T follicular helper cell (primary cell): Measurements from ENCODE around the gene NDUFA12.
"Not testable (repeated sequence)": the region's sequence is repeated elsewhere in the genome, so short reads cannot be mapped to it uniquely, and the experiment has no call there.

Experiments
- DNase-seq: peaks from one replicate; pipeline ENCODE4 v3.0.0-alpha.2; 2020; ENCODE audit warnings: low read depth
- total RNA-seq, 2 experiments: gene quantifications; one replicate each; lab custom pipeline; 2026; lab: John Stamatoyannopoulos, UW

NDUFA12 gene
- 66.2 to 77.4 reads per million in 2 experiments for total RNA-seq

DNA sequence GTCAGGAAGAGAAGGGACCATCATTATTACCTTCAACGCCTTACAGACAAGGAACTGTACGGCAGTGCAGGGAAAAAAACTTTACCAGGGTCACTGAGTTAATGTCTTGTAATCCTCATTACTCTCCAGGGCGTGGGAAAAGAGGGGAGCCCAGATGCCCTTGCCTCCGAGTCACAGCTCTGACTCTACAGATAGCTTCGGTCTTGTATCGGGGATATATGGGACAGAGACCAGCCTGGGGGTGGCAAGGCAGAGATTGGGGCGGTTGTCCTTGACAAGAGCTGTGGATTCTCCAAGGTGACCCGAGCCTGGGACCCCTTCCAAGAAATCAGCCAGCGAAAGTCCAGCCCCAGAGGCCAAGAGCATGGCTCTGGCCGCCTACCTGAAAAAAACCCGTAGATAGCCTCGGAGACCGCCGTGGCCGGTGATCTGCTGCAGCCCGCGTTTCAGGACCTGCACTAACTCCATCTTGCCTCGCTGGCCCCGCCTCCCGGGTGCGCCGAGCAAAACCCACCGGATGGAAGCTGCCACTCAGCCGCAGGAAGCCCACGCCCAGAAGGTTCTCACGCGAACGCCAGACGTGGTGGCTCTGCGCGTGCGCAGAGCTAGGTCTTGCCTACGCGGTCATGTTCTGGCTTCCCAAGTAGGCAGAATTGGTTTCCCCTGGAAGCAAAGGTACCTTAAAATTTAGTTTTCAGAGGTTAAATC lies at the start of gene NDUFA12:
Gene NDUFA12, minus strand, starts transcription at position 485 of the 708 bp plus-strand sequence. Its CDS starts 17 bp downstream, at position 468.
- peak; percentile 90 for DNase-seq

DNA sequence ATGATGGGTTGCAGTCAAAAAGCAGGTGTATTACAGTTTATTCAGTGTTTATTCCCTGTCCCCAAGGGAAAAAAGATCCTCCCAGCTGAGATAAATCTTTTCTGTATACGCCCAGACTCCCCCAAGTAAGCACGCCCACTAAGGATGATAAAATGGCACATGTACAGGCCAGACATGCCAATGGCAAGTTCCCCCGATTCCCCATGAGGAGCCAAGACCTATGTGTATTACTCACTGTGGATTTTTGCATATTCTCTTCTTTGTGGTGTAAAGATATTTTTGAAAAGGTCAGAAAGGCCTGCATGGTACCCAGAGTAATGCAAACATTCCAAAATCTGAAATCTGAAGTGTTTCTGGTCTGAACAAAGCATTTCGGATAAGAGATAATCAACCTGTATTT lies 47.7 kb upstream of the NDUFA12 start:
- DNase-seq: no peak

DNA sequence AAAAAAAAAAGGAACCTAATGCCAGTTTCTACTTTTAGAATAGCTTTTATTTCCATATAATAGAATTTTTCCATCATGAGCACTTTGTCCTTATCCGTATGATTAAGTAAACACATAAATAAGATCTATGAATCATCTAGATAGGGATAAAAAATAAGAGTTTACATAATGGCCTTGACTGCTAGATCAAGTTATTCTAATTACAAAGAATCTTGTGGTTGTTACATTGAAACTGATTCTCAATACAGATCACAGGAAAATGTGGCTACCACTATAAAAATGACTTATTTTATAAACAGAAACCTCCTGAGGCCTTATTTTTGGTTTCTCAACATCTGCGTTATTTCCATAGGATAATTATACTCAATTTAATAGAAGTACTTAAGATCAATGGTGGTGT lies 34.4 kb upstream of the NDUFA12 start:
- DNase-seq: no peak

DNA sequence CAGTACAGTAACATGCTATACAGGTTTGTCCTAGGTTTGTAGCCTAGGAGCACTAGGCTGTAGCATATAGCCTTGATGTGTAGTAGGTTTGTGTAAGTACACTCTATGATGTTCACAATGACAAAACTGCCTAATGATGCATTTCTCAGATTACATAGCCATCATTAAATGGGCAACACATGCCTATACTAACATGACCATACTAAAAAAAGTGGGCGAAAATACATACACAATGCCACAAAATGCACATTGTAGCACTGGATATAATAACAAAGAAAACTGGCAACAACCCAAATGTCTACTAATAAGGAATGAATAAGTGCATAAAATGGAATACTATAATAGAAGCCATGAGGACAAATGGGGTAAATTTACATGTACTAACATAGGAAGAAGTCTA lies 31.3 kb upstream of the NDUFA12 start:
- DNase-seq: no peak

DNA sequence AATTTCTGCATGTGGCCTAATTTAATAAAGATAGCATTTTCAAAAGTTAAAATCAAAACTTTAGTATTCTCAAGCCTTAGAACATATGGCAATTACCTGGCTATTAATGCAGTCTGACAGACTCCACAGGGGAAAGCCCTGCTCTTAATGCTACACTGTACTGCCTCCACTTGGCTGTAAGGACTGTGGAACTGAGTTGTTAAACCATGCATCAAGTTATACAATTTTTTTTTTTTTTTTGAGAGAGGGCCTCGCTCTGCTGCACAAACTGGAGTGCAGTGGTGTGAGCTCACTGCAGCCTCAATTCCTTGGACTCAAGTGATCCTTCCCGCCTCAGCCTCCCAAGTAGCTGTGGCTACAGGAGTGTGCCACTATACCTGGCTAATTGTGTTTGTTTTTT lies 19.0 kb upstream of the NDUFA12 start:
- no peak for DNase-seq

DNA sequence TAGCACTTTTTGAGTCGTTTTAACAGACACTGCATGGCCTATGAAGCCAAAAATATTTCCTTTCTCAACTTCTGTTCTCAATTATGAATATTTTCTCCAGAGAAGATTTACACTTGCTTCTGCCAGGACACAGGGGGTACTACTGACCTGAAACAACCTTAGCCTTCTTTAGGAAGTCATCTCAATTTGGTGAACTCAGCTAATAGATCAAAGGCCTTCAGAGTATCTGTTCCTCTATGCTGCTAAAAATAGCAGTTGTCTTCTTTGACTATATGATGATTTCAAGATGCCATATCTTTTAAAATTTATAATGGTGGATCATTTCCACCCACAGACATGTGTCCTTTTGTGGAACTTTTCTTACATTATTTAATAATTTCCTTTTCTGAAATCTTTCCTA lies 14.0 kb upstream of the NDUFA12 start:
- no peak for DNase-seq

DNA sequence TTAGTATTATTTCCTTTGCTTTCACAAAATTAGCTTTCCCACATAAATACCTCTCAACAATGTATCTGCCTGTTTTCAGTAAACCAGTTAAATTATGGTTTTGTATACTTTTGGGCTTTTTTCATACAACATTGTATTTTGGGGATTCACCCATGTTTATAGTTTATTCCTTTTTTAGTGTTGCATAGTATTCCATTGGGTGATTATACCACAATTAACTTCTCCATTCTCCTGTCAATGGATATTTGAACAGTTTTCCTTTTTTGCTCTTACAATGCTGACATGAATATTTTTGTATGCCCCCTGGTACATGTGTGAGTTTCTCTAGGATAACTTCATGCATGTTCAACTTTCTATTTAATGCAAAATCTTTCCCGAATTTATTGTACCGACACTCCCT lies 12.6 kb upstream of the NDUFA12 start:
- DNase-seq: no peak

DNA sequence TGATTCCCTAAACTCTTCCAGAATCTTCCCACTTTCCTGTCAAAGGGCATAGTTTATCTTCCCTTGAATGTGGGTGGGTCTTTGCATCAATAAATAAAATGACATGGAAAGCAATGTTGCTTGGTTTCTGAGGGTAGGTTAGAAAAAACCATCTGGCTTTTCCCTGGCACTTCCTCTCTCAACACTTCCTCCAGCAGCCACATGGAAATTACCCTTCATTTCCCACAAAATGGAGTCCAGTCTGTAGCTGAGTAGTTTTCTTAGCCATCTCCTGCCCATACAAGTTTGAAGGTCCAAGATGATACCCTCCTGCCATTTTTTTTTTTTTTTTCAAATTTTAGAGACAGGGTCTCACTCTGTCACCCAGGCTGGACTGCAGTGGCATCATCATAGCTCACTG lies 11.1 kb upstream of the NDUFA12 start:
- no peak for DNase-seq

DNA sequence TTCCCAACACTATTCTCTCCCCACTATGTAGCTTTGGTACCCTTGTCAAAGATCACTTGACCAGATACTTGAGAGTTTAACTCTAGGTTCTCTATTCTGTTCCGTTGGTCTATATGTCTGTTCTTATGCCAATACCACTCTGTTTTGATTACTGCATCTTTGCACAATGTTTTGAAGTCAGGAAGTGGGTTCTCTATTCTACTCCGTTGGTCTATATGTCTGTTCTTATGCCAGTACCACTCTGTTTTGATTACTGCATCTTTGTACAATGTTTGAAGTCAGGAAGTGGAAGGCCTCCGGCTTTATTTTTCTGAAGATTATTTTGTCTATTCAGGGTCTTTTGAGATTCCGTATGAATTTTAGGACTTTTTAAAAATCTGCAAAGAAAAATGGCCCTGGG lies 2.7 kb upstream of the NDUFA12 start:
- no peak for DNase-seq

DNA sequence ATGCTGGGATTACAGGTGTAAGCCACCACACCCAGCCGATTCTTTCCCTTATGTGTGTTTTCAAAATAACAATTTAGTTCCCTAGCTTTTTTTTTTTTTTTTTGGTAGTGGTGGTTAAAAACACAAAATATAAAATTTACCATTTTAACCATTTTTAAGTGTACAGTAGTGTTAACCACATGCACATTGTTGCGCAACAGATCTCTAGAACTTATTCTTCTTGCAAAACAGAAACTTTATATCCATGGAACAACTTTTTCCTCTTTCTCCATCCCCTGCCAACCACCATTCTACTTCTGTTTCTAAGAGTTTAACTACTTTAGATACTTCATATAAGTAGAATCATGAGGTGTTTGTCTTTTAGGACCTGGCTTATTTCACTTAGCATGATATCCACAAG lies 1.1 kb upstream of the NDUFA12 start:
- no peak for DNase-seq

DNA sequence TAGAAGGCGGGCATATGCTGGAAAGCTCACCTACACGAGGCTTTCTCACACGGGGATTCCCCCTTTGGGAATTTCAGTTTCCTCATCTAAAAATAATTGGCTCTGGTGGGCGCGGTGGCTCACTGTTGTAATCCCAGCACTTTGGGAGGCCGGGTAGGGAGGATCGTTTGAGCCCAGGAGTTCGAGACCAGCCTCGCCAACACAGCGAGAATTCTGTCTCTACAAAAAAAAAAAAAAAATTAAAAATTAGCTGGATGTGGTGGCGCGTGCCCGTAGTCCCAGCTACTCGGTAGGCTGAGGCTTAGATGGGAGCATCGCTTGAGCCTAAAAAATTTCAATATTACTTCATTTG lies 400 bp upstream of the NDUFA12 start:
- DNase-seq: no peak

DNA sequence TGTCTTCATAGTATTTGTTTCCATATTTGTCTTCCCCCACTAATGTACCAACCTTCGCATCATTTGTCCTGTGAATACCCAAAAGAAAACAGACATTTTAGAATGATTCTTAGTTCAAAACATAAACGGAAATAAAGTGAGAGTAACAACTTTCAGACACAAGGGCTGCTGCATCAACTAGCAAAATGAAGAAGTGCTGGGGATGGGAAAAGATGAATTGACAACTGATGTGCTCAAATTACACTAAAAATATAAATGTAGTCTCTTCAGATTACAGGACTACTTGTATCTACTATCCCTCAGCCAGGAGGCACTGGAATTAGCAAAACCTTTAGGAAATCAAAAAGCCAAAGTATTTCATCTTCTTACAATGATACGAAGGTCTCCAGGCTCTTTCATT lies 743 bp downstream of the NDUFA12 start:
- no peak for DNase-seq

DNA sequence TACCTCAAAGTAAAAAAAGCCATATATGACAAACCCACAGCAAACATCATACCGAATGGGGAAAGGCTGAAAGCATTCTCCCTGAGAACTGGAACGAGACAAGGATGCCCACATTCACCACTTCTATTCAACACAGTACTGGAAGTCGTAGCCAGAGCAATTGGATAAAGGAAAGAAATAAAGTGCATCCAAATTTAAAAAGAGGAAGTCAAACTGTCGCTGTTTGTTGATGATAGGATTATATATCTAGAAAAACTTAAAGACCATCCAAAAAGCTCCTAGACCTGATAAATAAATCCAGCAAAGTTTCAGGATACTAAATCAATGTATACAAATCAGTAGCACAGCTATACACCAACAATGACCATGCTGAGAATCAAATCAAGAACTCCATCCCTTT lies 5.2 kb downstream of the NDUFA12 start:
- DNase-seq: no peak

DNA sequence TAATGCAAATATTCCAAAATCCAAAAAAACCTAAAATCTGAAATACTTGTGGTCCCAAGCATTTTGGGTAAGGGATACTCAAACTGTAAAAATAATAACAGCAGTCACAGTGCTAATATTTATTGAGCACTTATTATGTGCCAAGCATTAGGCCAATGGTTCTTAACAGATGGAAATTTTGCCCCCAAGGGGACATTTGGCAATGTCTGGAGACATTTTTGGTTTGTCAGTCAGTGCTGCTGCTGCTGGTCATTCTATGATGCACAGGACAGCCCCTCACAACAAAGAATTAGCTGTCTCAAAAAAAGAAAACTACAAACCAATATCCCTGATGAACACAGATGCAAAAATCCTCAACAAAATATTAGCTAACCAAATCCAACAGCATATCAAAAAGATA lies 5.8 kb downstream of the NDUFA12 start:
- DNase-seq: no peak

DNA sequence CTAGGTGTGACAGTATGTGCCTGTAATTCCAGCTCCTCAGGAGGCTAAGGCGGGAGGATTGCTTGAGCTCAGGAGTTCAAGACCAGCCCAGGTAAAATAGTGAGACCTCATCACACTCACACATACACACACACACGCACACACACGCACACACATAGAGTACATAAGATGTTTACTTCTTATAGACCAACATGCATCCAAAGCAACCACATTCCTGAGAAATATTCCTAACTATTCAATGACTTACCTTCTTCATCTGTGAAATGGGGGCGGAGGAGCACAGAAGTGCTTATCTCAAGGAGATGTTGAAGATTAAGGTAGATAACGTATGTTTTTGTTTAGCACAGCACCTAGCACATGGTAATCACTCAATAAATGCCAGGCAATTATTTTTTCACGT lies 6.4 kb downstream of the NDUFA12 start:
- DNase-seq: no peak

DNA sequence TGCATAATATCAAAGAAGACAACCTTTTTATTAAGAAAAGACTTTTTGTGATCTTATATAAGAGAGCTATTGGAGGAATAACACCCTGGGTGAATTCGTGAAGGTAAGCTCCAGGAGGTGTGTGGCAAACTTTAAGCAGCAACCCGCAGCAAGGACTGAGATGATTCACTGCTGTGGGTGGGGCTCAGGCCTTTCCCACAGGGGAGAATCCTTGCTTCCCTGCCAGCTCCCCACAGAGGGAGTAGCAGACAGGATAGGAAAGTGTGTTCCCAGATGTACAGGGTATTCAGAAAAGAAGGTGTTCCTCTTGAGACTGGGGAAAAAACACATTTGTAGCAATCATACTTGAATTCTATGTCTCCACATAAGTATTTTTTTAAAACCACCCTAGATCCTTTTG lies 9.2 kb downstream of the NDUFA12 start:
- DNase-seq: no peak

DNA sequence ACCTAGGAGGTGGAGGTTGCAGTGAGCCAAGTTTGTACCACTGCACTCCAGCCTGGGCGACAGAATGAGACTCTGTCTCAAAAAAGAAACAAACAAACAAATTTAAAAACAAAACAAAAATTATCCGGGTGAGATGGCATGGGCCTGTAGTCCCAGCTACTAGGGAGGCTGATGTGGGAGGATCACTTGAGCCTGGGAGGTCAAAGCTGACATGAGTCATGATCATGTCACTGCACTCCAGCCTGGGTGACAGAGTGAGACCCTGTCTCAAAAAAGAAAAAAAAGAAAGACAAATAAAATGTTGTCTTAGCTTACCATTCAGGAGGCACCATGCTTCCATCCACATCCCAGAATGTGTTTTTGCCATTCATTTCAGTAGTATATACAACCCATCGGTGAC lies 9.6 kb downstream of the NDUFA12 start:
- not testable (repeated sequence) for DNase-seq

DNA sequence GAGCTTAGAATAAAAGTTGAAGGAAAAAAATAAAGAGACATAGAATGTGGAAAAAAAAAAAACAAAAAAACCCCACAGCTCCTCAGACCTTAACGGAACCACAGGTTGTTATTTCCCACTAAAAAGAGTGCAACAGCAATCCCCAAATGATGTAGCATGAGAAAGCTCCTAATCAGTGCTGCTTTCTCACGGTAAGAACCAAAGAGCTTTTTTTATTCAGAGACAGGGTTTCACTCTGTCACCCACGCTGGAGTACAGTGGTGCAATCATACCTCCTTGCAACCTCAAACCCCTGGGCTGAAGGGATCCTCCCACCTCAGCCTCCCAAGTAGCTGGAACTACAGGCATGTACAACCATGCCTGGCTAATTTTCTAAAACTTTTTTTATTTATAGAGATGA lies 13.3 kb downstream of the NDUFA12 start:
- DNase-seq: no peak

DNA sequence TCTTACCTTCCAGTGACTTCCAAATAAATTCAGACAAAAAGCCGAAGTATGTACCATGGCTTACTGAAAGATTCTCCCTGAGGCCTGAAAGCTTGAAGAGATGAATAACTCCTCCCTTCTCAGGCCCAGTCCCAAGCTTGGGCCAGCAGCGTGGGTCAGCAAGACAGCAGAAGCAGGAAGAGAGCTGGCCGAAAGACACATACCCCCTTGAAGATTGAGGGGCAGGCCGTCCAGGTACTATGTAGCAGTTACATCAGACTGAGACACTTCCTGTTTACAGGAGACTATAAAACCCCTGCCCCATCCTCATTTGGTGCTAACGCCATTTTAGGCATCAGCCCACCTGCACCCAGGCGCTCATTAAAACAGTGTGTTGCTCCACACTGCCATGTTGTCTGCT lies 15.0 kb downstream of the NDUFA12 start:
- DNase-seq: no peak

DNA sequence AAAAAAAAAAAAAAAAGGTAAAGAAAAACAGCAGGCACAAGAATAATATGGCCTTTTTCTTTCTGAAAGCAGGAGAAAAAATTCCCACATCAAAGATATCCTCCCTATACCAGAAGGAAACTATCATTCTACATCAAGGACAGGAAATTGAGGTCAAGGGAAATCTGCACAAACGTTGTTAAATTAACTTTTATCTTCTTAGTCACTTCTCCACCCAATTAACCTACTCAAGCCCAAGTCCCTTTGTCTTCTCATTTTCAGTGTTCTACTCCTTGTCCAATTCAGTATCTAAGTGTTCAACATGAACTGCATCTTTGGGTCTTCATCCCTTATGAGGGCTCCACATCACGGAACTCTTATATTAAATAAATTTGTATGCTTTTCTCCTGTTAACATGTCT lies 15.7 kb downstream of the NDUFA12 start:
- DNase-seq: no peak

DNA sequence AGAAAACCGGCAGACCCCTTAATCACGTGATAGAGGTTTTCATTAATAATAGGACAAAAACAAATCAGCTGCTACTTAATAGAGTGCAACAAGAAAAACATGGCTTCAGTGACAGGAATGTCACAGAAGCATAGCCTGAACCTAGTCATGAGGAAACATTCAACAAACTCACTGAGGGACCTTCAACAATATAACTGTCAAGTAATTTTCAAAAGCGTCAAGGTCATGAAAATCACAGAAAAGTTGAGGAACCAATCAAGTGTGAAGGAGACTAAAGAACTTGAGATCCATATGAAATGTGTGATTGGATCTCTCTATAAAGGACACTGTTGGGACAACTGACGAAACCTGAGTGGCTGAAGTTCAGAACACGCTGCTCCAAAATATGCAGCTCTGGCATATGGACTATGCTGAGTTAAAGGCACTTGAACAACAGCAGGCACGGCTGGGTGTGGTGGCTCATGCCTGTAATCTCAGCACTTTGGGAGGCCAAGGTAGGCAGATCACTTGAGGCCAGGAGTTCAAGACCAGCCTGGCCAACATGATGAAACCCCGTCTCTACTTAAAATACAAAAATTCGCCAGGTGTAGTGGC lies 16.3 kb downstream of the NDUFA12 start:
- DNase-seq: no peak

DNA sequence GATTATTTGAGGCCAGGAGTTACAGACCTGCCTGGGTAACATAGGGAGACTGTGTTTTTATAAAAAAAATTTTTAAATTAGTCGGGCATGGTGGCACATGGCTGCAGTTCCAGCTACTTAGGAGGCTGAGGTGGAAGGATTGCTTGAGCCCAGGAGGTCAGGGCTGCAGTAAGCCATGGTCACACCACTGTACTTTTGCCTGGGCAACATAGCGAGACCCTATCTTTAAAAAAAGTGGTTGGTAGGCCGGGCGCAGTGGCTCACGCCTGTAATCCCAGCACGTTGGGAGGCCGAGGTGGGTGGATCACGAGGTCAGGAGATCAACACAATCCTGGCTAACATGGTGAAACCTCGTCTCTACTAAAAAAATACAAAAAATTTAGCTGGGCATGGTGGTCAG lies 18.4 kb downstream of the NDUFA12 start:
- not testable (repeated sequence) for DNase-seq

DNA sequence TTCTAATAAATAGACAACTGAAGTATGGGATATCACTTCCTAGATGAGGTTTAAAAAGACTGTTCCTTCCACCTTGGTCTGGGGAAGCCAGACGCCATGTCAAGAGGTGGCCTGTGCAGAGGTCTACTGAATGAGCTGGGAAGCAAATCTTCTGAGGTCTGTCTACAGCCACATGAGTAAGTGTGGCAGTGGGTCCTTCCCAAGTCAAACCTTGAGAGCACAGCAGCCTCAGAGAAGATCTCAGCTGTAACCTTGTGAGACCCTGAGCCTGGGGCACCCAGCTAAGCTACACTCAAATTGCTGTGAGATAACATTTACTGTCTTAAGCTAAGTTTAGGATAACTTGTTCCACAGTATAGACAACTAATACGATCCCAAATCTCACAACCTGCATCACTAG lies 20.2 kb downstream of the NDUFA12 start:
- DNase-seq: no peak

DNA sequence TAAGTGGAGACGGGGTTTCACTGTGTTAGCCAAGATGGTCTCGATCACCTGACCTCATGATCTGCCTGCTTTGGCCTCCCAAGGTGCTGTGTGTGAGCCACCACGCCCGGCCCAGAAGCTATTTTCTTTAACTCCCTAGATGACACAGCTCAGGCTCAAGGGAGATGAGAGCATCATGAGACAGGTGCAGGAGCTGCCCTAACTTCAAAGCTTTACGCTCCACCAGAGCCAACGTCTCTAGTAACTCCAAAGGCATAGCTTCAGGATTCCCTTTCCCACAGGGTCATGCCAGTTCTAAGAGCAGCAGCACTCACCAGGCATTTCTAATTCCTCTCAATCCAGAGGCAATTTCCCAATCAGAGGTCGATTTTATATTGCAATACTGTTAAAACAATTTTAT lies 21.0 kb downstream of the NDUFA12 start:
- DNase-seq: no peak
